Cortex of kidney (tissue), 1 donor: Measurements from ENCODE around the gene ODAD3.
"Not testable (repeated sequence)": the region's sequence is repeated elsewhere in the genome, so short reads cannot be mapped to it uniquely, and the experiment has no call there.

Source experiments
- DNase-seq: peaks from one replicate; lab custom pipeline; 2025; lab: John Stamatoyannopoulos, UW

ODAD3 gene

GRCh38 chr19:11435057-11435832 lies at the start of gene ODAD3, which contains the start of gene PRKCSH:
Gene ODAD3 (minus strand): TSS chr19:11435121. CDS start chr19:11435016, 105 bp downstream.
Gene PRKCSH (plus strand): TSS chr19:11435635. CDS start chr19:11436118, 483 bp downstream.
- DNase-seq, result peak; percentile 82

DNA sequence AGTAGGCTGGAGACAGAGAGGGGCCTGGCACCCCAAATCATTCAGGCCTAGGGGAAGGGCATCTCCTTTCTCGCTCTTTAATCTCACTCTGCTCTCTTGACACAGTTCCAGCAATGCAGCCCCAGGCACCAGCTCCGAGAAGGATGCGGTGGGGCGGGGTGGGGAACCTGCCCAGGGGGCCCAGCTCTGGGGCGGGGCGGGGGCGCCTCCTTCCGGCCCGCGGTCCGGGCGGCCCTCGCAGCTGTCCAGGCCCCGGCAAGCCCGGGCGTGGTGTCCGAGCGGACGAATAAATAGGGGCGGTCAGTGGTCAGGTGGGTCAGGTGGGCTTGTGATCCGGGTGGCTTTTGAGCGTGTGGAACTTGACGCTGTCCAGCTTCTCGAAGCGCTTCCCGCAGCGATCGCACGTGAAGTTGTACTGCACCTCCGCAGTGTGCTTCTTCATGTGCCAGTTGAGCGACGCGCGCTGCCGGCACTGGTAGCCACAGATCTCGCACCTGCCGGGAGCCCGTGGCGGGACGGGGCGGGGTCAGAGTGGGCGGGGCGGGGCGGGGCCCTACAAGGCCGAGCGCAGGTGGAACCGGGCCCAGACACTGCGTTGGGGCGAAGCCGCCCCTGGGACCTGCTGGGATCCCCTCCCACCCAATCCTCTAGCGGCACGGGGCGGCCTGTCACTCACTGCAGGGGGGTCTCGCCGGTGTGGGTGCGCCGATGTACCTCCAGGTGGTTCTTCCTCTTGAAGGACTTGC lies 48.6 kb upstream of the ODAD3 start:
- DNase-seq, result no peak

DNA sequence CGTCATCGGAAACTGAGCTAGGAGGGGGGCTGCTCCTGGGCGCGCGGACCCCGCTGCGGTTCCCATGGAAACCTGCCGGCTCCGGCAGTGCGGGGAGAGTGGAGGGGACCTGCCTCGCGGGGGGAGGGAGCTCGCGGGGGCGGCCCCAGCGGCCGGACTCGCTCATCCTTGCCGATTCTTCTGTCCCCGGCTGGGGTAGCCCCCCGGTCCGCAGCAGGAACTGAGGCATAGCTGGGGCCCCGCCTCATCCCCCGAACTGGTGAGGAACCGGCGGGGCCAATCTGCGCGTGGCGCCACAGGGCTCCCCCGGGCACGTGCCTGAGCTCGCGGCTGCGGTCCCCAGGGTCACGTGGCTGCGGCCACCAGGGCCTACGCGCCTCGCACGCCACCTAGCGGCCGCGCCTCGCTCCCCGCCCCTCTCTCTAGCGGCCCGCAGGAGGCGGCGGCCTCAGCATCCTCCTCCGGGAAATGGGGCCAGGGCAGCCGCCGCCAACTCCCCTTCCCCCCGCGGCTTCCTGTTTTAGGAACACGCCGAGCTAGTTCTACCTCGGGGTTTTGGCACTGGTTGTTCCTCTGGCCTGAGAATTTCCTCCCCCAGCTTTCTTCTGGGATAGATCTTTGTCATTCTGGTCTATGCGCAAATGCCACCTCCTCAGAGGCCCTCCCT lies 47.6 kb upstream of the ODAD3 start:
- no peak for DNase-seq

- DNase-seq, result no peak
These were observed 46.8 kb upstream of the ODAD3 start for GRCh38 chr19:11481534-11482383.

DNA sequence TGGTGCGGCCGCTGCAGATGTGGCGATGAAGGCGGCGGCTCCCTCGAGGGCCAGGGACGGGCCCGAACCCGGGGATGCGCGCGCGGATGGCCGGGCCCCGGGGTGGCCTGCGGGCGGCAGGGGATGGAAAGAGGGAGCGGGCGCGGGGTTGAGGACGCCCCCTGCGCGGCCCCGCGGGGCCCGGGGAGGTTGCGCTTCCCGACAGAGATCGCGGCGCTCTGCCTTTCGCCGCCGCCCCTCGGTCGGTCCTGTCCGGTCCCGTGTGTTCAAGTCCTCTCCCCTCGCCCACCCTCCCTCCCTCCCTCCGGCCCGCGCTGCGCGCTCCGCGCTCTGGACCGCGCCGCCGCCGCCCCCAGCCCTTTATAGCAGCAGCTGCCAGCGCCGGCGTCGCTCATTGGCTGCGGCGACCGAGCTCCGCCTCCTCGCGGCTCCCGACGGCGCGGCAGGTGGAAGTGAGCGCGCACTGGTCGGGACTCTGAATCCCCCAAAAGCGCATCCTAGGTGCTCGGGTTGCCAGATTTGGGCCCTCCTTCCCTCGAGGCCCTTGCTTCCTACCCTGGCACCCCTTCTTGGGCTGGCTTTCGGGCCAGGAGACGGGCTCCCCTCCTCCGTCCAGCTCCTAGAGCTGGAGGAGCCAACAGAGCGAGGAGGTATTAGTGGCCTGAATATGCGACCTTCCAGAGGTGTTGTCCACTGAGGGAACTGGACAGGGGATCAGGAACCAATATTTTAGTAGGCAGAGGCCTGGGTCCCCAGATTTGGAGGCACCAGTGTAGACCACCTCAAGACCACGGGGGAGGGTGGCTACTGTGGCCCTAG lies 46.0 kb upstream of the ODAD3 start, which contains the start of gene ELAVL3:
TSS of gene ELAVL3 (minus strand) at position 332 of the 819 bp plus-strand sequence. CDS start 438 bp downstream, outside the sequence.
- no peak for DNase-seq

DNA sequence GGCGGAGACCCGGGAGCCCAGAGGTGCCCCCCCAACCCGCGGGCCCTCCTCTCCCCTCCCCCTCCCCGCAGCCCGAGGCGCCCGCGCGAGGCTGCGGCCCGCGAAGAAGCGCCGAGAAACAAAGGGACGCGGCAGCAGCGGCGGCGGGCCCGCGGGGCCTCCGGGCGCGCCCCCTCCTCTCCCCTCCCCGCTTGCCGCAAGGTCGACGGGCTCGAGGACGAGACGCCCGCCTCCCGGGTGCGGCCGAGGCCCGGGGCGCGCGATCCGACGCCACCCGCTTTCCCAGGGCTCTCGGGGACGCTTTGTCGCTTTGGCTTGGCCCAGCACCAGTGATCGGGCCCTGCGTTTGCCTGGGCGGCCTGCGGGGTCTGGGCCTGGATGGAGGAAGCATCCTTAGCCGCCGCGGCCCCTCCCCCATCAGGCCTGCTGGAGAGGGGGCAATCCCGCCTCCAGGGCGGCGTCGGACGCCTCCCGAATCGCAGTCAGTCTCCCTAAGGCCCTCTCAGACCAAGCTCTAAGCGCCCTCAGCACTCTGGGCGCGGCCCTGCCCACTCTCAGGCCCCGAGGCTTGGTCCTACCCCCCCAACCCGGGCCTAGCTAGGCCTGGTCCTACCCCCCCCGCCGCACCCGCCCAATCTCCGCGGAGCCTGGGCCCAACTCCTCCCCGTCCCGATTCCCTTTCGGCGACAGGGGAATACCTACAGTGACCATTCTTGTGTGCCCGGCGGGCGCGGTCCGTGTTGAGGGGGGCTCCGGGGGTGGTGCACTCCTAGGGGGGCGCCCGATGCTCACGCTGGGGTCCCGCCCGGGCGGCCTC lies 45.2 kb upstream of the ODAD3 start:
- no peak for DNase-seq

GRCh38 chr19:11479090-11479897 lies 44.4 kb upstream of the ODAD3 start:
- DNase-seq, result no peak

DNA sequence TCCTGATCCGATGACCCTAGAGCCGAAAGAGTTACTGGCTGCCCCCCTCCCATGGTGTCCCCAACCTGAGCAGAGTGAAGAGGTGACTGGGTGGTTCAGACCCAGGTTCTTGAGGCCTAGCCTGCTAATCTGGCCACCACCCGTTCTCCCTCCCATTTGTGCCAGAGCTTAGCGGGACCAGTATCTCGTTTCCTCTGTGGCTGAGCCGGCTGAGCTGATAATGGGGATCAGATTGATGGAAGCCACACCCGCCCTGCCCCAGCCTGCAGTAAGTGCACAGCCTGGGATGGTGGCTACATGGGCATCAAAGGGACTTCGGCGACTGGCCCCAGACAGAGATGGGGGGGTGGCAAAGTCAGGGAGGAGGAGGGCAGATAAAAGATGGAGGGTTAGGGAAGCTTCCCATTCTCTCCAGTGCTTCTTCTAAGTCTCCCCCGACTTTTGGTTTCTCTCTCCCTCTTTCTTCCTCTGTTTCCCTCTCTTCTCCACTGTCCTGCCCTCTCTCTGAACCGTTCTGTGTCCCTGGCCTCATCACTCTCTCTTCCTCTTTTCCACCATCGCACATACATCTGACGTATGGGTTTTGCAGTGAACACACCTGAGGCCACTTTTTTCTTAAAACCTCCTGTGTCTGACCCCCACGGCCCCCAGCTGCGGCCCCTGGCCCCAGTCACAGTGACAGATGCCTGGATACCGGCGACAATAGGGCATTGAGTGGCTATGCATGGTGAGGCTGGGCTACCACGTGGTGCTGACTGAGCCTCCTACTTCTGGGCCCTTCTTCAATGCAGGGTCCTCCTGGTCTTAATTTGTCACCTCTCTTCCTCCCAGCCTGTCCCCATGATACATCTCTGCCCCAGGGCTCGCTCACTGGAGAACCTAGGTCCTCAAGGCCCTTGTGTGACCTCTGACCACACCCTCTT lies 43.5 kb upstream of the ODAD3 start:
- no peak for DNase-seq

- no peak for DNase-seq
These were observed 40.9 kb upstream of the ODAD3 start for GRCh38 chr19:11475861-11476260.

- not testable (repeated sequence) for DNase-seq
These were observed 40.4 kb upstream of the ODAD3 start for GRCh38 chr19:11475343-11475742.

GRCh38 chr19:11473725-11474124 lies 38.8 kb upstream of the ODAD3 start:
- no peak for DNase-seq

DNA sequence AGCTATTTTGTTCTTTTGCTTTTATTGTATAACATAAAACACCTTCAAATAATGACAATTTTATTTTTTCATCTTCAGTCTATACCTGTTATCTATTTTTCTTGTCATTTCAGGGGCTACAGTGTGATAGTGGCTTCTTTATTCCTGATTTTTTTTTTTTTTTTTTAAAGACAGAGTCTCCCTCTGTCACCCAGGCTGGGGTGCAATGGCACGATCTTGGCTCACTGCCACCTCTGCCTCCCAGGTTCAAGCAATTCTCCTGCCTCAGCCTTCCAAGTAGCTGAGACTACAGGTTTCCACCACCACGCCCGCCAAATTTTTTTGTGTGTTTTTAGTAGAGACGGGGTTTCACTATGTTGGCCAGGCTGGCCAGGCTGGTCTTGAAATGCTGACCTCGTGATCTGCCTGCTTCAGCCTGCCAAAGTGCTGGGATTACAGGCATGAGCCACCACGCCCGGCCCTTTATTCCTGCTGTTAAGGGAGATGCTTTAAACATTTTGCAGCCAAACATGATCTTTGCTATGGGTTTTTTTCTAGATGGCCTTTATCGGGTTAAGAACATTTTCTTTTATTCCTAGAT lies 33.4 kb upstream of the ODAD3 start:
- not testable (repeated sequence) for DNase-seq

- no peak for DNase-seq
These were observed 30.7 kb upstream of the ODAD3 start for GRCh38 chr19:11465600-11465999.

DNA sequence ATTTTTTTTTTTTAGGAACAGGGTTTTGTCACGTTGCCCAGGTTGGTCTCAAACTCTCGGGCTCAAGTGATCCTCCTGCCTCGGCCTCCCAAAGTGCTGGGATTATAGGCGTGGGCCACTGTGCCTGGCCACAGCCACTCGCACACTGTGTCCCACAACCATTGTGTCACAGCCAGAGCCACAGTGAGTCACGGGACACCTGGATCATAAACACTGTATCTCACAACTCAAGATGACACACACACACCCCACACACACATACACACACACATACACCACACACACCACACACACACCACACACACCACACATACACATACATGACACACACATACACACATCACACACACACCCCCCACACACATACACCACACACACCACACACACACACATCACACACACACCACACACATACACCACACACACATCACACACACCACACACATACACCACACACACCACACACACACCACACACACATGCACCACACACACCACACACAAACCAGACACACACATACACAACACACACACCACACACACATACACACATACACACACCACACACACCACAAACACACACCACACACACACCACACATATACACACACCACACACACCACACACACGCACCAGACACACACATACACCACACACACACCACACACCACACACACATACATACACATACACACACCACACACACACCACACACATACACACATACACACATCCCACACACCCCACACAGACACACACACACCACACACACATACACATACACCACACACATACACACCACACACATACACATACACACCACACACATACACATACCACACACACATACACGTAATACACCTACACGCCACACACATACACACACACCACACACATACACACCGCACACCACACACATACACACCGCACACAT lies 29.7 kb upstream of the ODAD3 start:
- DNase-seq, result no peak

DNA sequence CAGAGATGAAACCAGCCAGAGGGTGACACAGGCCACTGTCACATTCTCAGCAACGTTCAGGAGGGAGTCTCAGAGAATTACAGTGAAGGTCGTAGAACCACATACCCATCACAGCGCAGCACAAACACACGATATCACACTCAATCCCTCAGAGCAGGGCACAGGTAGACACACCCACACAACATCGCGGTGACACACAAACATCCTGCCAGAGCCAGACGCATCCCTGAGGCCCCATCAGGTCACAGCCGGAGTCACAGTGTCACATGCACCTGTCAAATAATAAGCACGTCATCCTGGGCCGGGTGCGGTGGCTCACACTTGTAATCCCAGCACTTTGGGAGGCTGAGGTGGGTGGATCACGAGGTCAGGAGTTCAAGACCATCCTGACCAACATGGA lies 28.5 kb upstream of the ODAD3 start:
- DNase-seq, result no peak

DNA sequence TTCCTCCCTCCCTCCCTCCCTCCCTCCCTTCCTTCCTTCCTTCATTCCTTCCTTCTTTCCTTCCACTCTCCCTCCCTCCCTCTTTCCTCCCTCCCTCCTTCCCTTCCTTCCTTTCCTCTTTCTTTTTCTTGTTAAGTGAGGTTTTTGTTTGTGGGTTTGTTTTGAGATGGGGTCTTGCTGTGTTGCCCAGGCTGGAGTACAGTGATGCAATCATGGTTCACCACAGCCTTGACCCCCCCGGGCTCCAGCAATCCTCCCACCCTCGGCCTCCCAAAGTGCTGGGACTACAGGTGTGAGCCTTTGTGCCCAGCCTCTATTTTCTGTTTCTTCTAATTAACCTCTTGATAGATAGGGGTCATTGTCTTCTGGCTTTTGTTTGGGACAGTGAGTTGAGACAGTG lies 26.5 kb upstream of the ODAD3 start:
- no peak for DNase-seq
